HG03039 (cell line): ENCODE data around the gene TSHR.

Source experiments
- ATAC-seq: cut with Tn5 transposase; IDR thresholded peaks from one replicate; pipeline ENCODE4 v1.9.1; 2021; ENCODE audit warnings: mild to moderate bottlenecking, moderate library complexity; ENCODE audit not compliant: unreplicated experiment

Gene TSHR

DNA sequence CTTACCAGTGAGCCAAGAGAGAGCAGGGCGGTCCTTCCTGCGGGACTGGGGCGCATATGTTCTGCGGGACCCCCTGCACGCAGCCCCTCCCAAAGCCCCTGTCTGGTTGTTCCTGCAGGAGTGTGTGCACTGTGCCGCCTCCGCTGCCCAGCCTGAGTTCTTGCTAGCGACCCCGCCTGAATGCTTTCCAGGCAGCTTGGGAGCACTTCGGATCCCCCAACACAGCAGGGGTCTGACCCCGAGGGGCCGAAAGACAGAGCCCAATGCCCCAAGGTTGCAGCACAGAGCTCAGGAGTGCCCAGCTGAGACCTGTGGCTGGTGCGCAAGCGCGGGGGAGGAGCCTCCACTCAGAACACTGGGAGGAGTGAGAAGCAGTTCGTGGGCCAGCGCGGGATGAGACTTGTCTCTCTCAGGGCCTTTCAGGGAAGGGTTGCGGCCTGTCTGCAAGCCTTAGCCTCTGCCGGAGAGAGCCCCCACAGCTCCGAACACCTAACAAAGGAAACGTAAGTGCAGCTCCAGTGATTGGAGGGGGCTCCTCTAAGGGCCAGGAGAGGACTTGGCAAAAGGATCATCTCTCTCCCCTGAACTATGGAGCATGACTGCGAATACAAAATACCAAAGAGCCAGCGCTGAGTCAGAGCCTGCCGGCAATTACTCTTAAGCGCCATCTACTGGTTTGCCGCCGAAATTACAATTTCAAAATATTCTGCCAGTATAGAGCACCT lies 214.8 kb downstream of the TSHR start:
- ATAC-seq, result peak; percentile 96

DNA sequence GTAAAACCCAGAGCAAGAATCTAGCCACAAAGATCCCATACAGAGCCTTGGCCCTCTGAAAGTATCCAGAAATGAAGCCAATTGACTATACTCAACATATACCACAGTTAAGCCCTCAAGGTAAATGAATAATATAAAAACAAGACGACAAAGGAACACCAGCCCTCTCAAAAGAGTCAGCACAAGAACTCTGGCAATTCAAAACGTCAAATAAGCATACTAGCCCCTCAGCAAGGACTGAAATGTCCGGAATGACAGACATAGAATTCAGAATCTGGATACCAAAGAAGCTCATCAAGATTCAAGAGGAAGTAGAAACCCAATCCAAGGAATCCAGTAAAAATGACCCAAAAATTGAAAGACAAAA lies 215.4 kb downstream of the TSHR start:
- ATAC-seq, result no peak

- peak; percentile 23 for ATAC-seq
Measured at GRCh38 chr14:81172353-81172752, 216.9 kb downstream of the TSHR start.

DNA sequence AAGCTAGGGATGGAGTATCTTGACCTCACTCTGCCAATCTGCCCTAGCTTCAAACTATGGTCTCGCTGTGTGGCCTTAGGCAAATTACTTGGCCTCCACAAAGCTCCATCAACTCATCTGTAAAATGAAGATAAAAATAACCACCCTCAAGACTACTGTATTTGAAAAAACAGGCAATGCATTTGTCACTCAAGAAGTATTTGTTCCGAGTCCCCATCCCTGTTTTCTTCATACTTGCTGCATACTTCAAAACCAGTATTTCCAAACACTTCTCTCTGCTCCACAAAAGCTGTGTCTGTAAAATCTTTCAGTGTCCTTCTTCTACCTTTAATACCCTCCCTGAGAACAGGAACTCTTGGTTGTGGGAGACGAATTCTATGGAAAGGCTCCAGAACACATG lies 217.5 kb downstream of the TSHR start:
- peak; percentile 21 for ATAC-seq

- ATAC-seq, result no peak
Measured at GRCh38 chr14:81176241-81176640, 220.8 kb downstream of the TSHR start.

DNA sequence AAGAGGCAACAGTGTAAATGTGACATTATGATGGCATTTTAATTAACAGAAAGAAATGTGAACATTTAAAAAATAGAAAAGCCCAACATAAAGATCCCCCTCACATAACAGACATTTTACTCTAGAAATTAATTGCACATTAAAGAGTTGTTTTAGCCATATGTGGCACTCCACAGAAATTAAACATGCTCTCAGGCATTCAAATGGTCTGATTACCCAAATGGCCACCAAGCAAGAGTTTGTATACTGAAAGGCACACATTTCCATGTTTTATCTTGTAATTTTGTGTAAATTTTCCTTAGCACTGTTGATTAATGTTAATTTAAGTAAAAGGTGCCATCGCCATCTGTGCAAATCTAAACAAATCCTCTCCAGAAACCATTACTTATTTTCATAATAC lies 221.8 kb downstream of the TSHR start:
- no peak for ATAC-seq

GRCh38 chr14:81178063-81178462 lies 222.6 kb downstream of the TSHR start:
- peak; percentile 50 for ATAC-seq

- ATAC-seq, result no peak
Measured at GRCh38 chr14:81179631-81180030, 224.2 kb downstream of the TSHR start.

GRCh38 chr14:81187832-81188522 lies 232.6 kb downstream of the TSHR start:
- peak; percentile 89 for ATAC-seq

- no peak for ATAC-seq
Measured at GRCh38 chr14:81192594-81192993, 237.2 kb downstream of the TSHR start.

DNA sequence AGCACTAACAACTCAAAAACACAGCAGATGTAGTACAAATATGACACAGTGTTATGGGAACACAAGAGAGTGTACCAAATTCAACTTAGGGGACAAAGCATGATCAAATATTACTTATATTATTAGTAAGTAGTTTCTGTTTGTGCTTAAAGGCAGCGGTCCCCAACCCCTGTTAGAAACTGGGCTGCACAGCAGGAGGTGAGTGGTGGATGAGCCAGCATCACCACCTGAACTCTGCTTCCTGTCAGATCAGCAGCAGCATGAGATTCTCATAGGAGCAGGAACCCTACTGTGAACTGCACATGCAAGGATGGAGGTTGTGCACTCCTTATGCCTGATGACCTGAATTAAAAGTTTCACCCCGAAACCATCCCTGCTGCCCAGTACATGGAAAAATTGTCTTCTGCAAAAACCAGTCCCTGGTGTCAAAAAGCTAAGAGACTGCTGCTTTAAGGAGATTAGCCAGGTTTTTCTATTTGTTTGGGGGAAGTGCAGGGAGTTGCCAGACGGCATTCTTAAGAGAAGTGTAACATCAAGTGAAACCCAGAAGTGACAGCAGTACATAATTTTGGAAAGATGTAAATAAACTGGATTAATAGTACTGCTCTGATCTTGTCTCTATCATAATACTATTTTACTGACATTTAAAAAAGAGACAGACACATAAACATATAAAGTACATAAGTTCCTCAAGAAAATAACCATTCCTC lies 238.7 kb downstream of the TSHR start:
- no peak for ATAC-seq
